Mononuclear cell (primary cell): ENCODE results near the gene COG5. TPM values are rescaled to one million over a fixed set of nuclear protein-coding genes. Genes with fewer than 3 reads are reported as not detected.

ENCODE experiments used
- H3K27me3 ChIP-seq: 2 replicates; pipeline ENCODE4 v1.6.0; 2011; ENCODE audit warnings: low read length, control low read depth; ENCODE audit not compliant: insufficient read depth
- H3K4me1 ChIP-seq: 2 replicates; pipeline ENCODE4 v1.5.1; 2011; ENCODE audit warnings: mild to moderate bottlenecking, low read length, control low read depth; ENCODE audit not compliant: insufficient read depth
- H3K4me3 ChIP-seq: 2 replicates; pipeline ENCODE4 v1.5.1; 2011; ENCODE audit warnings: mild to moderate bottlenecking, low read length, moderate library complexity
- H3K9me3 ChIP-seq: 2 replicates; pipeline ENCODE4 v1.5.1; 2011; ENCODE audit warnings: low read depth, mild to moderate bottlenecking, control low read depth, low read length
- total RNA-seq: library from RNA; depleted of rRNA; stranded (reverse); fragments of >200 nt; gene quantifications from one replicate; pipeline ENCODE4 v1.2.3, GENCODE V29; 2012

The COG5 gene
- total RNA-seq, 1 donor, result 78.9 TPM

GRCh38 chr7:107386548-107387102, 177.1 kb downstream of the COG5 start:
- no peaks in the 10 kb centered on the region for H3K9me3 ChIP-seq
- no peak overlapping the region for H3K4me3 ChIP-seq
- no peaks in the 10 kb centered on the region for H3K27me3 ChIP-seq
- H3K4me1 ChIP-seq, result no peaks in the 10 kb centered on the region

- no peak overlapping the region for H3K4me3 ChIP-seq
- no peaks in the 10 kb centered on the region for H3K27me3 ChIP-seq
- no peaks in the 10 kb centered on the region for H3K9me3 ChIP-seq
- H3K4me1 ChIP-seq, result no peaks in the 10 kb centered on the region
Observed at GRCh38 chr7:107384025-107384424, 179.7 kb downstream of the COG5 start.

GRCh38 chr7:107383203-107383602, 180.5 kb downstream of the COG5 start:
- Histone ChIP-seq H3K27me3 (no peaks in the 10 kb centered on the region), H3K4me3 (no peak overlapping the region), H3K9me3 (no peaks in the 10 kb centered on the region), H3K4me1 (no peaks in the 10 kb centered on the region)

GRCh38 chr7:107381453-107381852, 182.3 kb downstream of the COG5 start:
- Histone ChIP-seq H3K4me1 (no peaks in the 10 kb centered on the region), H3K9me3 (no peaks in the 10 kb centered on the region), H3K4me3 (no peak overlapping the region), H3K27me3 (no peaks in the 10 kb centered on the region)

GRCh38 chr7:107373354-107373753, 190.4 kb downstream of the COG5 start:
- Histone ChIP-seq H3K27me3 (no peaks in the 10 kb centered on the region), H3K4me3 (no peak overlapping the region), H3K4me1 (no peaks in the 10 kb centered on the region), H3K9me3 (no peaks in the 10 kb centered on the region)

- Histone ChIP-seq H3K9me3 (no peaks in the 10 kb centered on the region), H3K27me3 (no peaks in the 10 kb centered on the region), H3K4me3 (no peak overlapping the region), H3K4me1 (no peaks in the 10 kb centered on the region)
Observed at GRCh38 chr7:107372298-107372697, 191.4 kb downstream of the COG5 start.

GRCh38 chr7:107370816-107371215, 192.9 kb downstream of the COG5 start:
- Histone ChIP-seq H3K9me3 (no peaks in the 10 kb centered on the region), H3K4me1 (no peaks in the 10 kb centered on the region), H3K27me3 (no peaks in the 10 kb centered on the region), H3K4me3 (no peak overlapping the region)

GRCh38 chr7:107364787-107365186, 198.9 kb downstream of the COG5 start:
- Histone ChIP-seq H3K4me1 (no peaks in the 10 kb centered on the region), H3K27me3 (no peaks in the 10 kb centered on the region), H3K4me3 (no peak overlapping the region), H3K9me3 (no peaks in the 10 kb centered on the region)

GRCh38 chr7:107359520-107360316, 204.0 kb downstream of the COG5 start:
- Histone ChIP-seq H3K9me3 (no peaks in the 10 kb centered on the region), H3K4me3 (no peak overlapping the region), H3K27me3 (no peaks in the 10 kb centered on the region), H3K4me1 (no peaks in the 10 kb centered on the region)

- Histone ChIP-seq H3K4me3 (no peak overlapping the region), H3K27me3 (no peaks in the 10 kb centered on the region), H3K4me1 (no peaks in the 10 kb centered on the region), H3K9me3 (no peaks in the 10 kb centered on the region)
Observed at GRCh38 chr7:107355616-107356015, 208.1 kb downstream of the COG5 start.

- H3K9me3 ChIP-seq, result no peaks in the 10 kb centered on the region
- no peaks in the 10 kb centered on the region for H3K4me1 ChIP-seq
- no peak overlapping the region for H3K4me3 ChIP-seq
- no peaks in the 10 kb centered on the region for H3K27me3 ChIP-seq
Observed at GRCh38 chr7:107354640-107355039, 209.1 kb downstream of the COG5 start.

- H3K27me3 ChIP-seq, result no peaks in the 10 kb centered on the region
- no peaks in the 10 kb centered on the region for H3K4me1 ChIP-seq
- H3K4me3 ChIP-seq, result no peak overlapping the region
- no peaks in the 10 kb centered on the region for H3K9me3 ChIP-seq
Observed at GRCh38 chr7:107353701-107354100, 210.0 kb downstream of the COG5 start.

- Histone ChIP-seq H3K4me3 (no peak overlapping the region), H3K9me3 (no peaks in the 10 kb centered on the region), H3K4me1 (no peaks in the 10 kb centered on the region), H3K27me3 (no peaks in the 10 kb centered on the region)
Observed at GRCh38 chr7:107345898-107346297, 217.8 kb downstream of the COG5 start.

GRCh38 chr7:107344799-107345198, 218.9 kb downstream of the COG5 start:
- H3K27me3 ChIP-seq, result no peaks in the 10 kb centered on the region
- no peak overlapping the region for H3K4me3 ChIP-seq
- H3K9me3 ChIP-seq, result no peaks in the 10 kb centered on the region
- no peaks in the 10 kb centered on the region for H3K4me1 ChIP-seq

- no peaks in the 10 kb centered on the region for H3K9me3 ChIP-seq
- H3K27me3 ChIP-seq, result no peaks in the 10 kb centered on the region
- no peak overlapping the region for H3K4me3 ChIP-seq
- H3K4me1 ChIP-seq, result no peaks in the 10 kb centered on the region
Observed at GRCh38 chr7:107344286-107344685, 219.4 kb downstream of the COG5 start.

GRCh38 chr7:107338080-107338479, 225.6 kb downstream of the COG5 start:
- H3K9me3 ChIP-seq, result no peaks in the 10 kb centered on the region
- no peak overlapping the region for H3K4me3 ChIP-seq
- peaks cover under 1% of the 10 kb centered on the region for H3K4me1 ChIP-seq
- no peaks in the 10 kb centered on the region for H3K27me3 ChIP-seq
